Ishikawa (cell line): ENCODE results near the gene NEIL3.

ENCODE experiments used
- CREB1 ChIP-seq: IDR thresholded peaks from 2 replicates; pipeline ENCODE4 v1.6.1; 2012; ENCODE audit warnings: low read depth
- EGR1 ChIP-seq: IDR thresholded peaks from 2 replicates; pipeline ENCODE4 v1.6.1; 2012
- FOXM1 ChIP-seq: IDR thresholded peaks from 2 replicates; pipeline ENCODE4 v1.6.1; 2012; ENCODE audit warnings: low read depth, borderline replicate concordance
- RAD21 ChIP-seq: IDR thresholded peaks from 2 replicates; pipeline ENCODE4 v1.6.1; 2012; ENCODE audit warnings: low read depth
- TAF1 ChIP-seq: IDR thresholded peaks from 2 replicates; pipeline ENCODE4 v1.6.1; 2012; ENCODE audit warnings: low read depth, mild to moderate bottlenecking
- TCF12 ChIP-seq: IDR thresholded peaks from 2 replicates; pipeline ENCODE4 v1.6.1; 2012; ENCODE audit warnings: low read depth
- TEAD4 ChIP-seq: IDR thresholded peaks from 2 replicates; pipeline ENCODE4 v1.6.1; 2012
- ZBTB7A ChIP-seq: IDR thresholded peaks from 2 replicates; pipeline ENCODE4 v1.6.1; 2012; ENCODE audit warnings: low read depth

GRCh38 chr4:177275999-177276398 lies 33.7 kb upstream of the NEIL3 start:
- no peak for TF ChIP-seq ZBTB7A
- TF ChIP-seq RAD21 = no peak
- no peak for TF ChIP-seq CREB1
- no peak for TF ChIP-seq TCF12
- no peak for TF ChIP-seq FOXM1
- TF ChIP-seq TEAD4 = no peak
- no peak for TF ChIP-seq TAF1
- no peak for TF ChIP-seq EGR1
